ENCODE results near the gene MRPL37.
A peak's percentile ranks its signal among the peaks of the same experiment; 100 is the strongest.

MRPL37 gene

DNA sequence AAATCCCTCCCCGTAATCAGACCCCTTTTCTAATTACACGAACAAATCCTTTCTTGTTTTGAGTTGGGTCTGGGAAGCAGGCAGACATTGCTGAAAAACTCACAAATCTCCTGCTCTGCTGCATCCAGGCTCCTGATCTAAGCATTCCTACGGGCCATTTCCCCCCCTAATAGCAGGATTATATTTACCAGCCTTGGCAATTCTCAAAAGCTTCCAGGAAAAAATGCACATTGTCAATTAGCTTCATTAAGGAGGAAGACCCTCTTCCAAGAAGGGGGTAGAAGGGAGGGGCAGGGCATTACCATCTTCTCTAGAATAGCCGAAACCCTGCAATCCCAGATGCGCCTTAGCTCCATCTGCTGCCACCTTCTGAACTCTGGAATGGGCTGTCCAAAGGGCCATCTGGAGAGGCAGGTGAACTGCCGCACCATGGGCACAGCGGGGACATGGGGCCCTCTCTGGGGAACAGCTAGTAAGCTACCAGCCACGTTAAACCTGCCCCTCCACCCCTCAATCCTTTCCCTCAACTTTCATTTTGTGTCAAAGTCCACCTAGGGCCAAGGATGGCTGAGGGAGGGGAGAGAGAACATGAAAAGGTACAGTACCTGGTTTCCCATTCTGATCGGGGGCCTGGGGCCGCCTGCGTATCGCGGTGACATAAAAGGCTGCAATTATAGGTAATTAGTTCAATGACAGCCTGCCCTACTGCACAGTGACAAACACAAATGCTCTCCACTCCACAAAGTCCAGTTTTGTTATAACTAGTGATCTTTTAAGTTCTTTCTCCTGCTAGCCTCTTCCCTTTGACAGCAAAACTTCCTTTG is 56.8 kb downstream of the MRPL37 start:
- intact Hi-C loops (cut with DNase I) = no loop called here
- no peak for DNase-seq

DNA sequence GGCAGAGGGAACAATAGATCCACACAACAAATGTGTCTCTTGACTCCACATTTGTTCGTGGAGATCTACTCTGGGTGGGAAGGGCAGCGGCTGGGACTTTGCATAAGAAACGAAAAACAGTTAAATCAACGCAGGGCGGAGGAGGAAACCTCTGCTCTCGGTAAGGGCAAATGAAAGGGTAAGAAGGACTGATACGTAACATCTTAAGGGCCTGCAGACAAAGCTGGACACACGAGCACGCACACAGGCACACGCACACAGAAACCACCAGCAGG is 57.3 kb downstream of the MRPL37 start:
- no peak for DNase-seq
- intact Hi-C loops (cut with DNase I) = no loop called here

DNA sequence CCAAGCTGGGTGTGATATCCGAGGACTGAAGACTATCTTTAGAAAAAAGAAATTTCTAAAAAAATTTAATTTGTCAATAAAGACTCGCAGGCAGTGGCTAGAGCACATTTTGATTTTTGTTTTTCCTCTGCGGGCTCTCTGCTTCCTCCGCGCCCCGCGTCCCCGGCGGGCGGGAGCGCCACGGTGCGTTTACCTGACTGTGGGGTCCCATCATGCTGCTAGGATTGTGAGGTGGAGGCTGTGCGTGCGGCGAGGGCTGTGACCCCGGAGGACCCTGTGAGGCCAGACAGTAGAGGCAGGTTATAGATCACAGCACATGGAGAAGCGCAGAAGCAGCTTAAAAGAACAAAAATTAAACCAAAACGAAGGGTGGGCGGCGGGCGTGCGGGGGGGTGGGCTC is 57.9 kb downstream of the MRPL37 start:
- no peak for DNase-seq
- intact Hi-C loops (cut with DNase I) = no loop called here

DNA sequence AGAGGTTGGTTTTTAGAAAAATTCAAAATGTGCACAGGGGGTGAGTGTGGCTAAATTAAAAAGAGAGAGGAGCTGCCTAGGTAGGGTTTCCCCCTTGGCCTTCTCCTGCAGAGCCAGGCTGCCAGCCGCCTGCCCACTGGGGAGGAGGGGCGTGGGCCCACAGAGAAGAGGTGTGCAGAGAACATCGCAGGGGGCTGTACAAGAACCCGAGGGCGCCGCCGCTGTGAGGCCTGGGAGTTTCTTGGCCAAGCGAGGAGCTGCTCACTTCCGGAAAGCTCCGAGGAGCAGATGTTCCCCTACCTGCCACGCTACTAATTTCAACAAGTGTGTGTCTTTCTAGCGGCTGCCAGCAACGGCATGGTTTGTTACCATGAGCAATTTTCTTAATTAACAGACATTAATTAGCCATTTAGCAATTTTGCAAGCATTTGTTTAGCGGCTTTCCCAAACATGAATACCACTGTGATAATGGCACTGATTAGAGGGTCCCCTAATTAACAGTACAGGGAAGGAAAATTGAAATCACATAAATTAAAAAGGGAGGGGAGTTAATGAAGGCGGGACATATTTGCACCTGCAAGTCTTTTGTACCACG is 59.7 kb downstream of the MRPL37 start:
- intact Hi-C loops (cut with DNase I) = no loop called here
- peak in 1 of 10 donors; percentile 83 for DNase-seq

DNA sequence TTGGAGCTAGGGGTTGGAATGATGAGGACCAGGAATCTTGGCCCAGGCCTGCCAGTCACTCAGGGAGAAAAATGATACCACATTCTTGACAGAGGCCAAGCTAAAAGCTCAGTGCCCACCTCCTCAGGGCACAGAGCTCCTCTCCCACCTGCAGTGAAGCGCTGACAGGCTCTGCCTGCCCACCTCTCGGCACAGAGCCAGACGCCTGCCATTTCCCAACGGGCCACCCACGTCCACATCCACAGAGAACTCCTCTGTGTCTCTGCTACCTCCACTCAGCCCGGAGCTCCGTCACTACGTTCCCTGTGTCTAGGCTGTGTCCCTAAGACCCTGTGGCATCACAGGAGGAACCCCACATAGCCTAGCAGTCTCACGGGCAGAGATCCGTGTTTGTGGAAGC is 60.8 kb downstream of the MRPL37 start:
- peak in 2 of 10 donors; percentile 39 for DNase-seq
- intact Hi-C loops (cut with DNase I) = no loop called here

DNA sequence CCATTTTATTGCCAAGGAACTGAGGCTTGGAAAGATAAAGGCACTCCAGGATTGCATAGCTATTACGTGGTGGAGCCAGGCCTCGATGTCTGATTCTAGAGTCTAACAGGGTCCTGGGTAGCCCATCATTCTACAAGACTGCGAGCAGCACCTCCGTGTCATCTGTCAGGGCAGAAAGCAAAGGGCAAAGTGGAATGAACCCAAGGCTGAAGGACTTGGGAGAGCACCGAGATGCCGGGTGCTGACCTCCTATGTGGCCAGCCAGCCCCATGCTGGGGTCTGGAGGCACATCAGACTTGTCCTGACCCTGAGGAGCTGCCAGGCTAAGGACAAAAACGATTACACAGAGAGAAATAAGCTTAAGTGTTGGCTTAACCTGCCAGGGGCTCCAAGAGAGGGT is 62.3 kb downstream of the MRPL37 start:
- intact Hi-C loops (cut with DNase I) = no loop called here
- DNase-seq = no peak

DNA sequence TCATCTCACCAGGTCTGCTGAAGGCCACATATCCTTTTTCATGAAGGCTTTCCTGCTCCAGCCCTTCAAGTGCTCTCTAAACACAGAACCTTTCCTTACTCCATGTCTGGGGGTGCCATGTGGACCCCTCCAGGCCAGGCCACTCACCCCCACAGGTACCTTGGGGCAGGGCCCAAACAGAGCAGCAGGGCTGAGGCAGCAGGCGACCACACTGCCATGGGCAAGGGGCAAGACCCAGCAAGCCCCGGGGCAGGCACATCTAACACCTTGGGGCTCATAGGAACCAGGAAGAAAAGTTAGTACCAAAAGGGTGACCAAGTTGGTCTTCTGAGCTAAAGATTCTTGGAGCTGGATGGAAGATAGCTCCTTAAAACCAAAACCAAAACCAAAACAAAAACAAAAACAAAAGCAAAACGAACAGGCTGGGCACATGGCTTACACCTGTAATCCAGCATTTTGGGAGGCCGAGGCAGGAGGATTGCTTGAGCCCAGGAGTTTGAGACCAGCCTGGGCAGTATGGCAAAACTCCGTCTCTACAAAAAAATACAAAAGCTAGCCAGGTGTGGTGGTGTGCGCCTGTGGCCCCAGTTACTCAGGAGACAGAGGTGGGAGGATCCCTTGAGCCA is 63.7 kb downstream of the MRPL37 start:
- intact Hi-C loops (cut with DNase I) = no loop called here
- DNase-seq = no peak

DNA sequence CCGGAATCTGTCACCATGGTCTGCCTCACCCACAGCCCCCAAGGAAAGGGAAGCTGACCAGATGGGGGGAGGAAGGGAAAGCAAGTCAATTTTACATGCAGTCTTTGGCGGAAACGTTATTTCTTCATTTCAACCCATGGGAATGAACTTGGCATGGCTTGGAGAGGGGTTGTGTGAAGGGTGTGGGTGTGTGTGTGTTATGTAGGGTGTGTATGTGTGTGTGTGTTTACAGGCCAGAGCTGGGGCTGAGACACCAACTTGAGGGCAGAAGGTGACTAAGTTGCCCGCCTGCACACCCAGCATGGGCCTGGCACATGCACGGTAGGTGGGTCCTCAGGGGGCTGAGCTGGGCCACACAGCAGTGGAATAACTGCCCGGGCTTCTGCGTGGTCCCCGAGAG is 65.2 kb downstream of the MRPL37 start:
- no peak for DNase-seq
- intact Hi-C loops (cut with DNase I) = no loop called here

DNA sequence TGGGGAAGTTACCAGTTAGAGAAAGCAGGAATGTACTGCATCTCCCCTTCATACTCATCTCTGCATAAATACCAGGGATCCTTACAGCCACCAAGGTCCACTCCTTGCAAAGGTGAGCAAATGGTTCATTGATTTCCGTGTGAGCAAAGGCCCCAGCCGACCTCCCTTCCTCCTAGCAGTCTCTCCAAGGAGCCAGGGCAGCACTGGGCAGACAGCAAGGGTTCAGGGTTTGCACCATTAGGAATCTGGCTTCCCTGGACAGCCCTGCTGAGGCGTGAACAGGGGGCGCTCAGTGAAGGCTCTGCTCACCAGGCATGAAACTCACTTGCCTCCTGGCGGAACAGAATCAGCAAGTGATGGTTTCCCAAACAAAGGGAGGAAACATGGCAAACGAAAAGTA is 65.7 kb downstream of the MRPL37 start:
- no peak for DNase-seq
- intact Hi-C loops (cut with DNase I) = no loop called here

DNA sequence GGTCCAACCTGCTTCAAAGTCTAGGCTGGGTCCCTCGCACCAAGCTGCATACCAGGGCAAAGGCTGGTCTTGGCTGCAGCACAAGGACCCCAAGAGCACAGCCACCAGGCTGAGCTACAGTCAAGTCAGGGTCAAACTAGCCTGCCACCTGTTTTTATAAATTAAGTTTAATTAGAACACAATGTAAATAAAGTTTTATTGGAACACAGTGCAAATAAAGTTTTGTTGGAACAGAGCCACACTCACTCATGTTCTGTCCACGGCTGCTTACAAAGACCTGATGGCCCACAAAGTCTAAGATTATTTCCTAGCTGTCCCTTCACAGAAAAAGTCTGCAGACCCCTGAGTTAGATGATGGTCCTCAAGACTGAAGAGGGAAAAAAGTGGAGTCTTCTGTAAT is 66.2 kb downstream of the MRPL37 start:
- no peak for DNase-seq
- intact Hi-C loops (cut with DNase I) = no loop called here

DNA sequence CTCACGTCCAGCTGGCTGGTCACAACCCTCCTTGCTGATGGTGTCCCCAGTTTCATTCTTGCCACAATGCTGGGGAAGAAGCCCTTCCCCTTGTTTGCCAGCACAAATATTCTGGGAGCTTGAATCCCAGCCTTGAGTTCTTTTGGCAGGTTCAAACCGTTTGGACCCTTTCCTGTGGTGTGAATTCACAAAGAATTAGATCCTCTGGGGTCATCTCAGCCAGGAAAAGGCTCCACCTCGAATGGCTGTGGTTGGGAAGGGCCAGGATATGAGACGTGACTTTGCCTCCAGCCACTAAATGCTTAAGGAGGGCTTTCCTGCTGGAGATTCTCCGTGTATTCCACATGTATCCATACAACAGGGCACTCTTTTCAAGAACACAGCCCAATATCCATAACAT is 66.9 kb downstream of the MRPL37 start:
- intact Hi-C loops (cut with DNase I) = no loop called here
- DNase-seq = no peak

Measured in posterior cingulate gyrus (tissue), 11 donors.